HepG2 (cell line): ENCODE data around the gene KSR1. TPM values are rescaled to one million over a fixed set of nuclear protein-coding genes. Genes with fewer than 3 reads are reported as not detected.

ENCODE experiments used
- EEA1 ChIP-seq: sonication (generic); formaldehyde crosslinking; IDR thresholded peaks from 2 replicates; pipeline ENCODE4 v1.5.1; 2020; ENCODE audit warnings: mild to moderate bottlenecking, missing genetic modification reagents, borderline replicate concordance
- ESRRA ChIP-seq: sonication (generic); formaldehyde crosslinking; IDR thresholded peaks from 2 replicates; pipeline ENCODE4 v1.5.1; 2020; ENCODE audit warnings: mild to moderate bottlenecking, low read depth, missing genetic modification reagents
- HDAC2 ChIP-seq: sonication (generic); formaldehyde crosslinking; IDR thresholded peaks from 2 replicates; pipeline ENCODE4 v1.4.0; 2020; ENCODE audit warnings: missing genetic modification reagents
- HNF4A ChIP-seq: sonication (generic); formaldehyde crosslinking; IDR thresholded peaks from 2 replicates; pipeline ENCODE4 v1.4.0; 2020; ENCODE audit warnings: missing genetic modification reagents
- HNF4G ChIP-seq, 2 experiments: sonication (generic) in 1 of 2; formaldehyde crosslinking in 1 of 2; IDR thresholded peaks; 2 replicates each; pipeline versions ENCODE4 v1.4.0 to v1.6.1; 2011 to 2020; ENCODE audit warnings: borderline replicate concordance in 2 of 2, low read depth in 2 of 2, mild to moderate bottlenecking in 2 of 2, low read length in 1 of 2, missing genetic modification reagents in 1 of 2, moderate library complexity in 1 of 2
- KMT2A ChIP-seq: sonication (generic); formaldehyde crosslinking; IDR thresholded peaks from 2 replicates; pipeline ENCODE4 v1.4.0; 2020; ENCODE audit warnings: missing genetic modification reagents
- NR1H2 ChIP-seq: sonication (generic); formaldehyde crosslinking; IDR thresholded peaks from 2 replicates; pipeline ENCODE4 v1.8.1; 2022; ENCODE audit warnings: low read depth, missing genetic modification reagents, borderline replicate concordance
- RXRA ChIP-seq: sonication (generic); formaldehyde crosslinking; IDR thresholded peaks from 2 replicates; pipeline ENCODE4 v1.5.1; 2020; ENCODE audit warnings: missing genetic modification reagents
- SAP130 ChIP-seq: IDR thresholded peaks from 2 replicates; pipeline ENCODE4 v1.6.1; 2016; ENCODE audit warnings: low read depth
- SATB2 ChIP-seq: sonication (generic); formaldehyde crosslinking; IDR thresholded peaks from 2 replicates; pipeline ENCODE4 v1.5.0; 2020; ENCODE audit warnings: missing genetic modification reagents
- SOX13 ChIP-seq, 3 experiments: fragments of 450-650 bp in 1 of 3; sonication (generic) in 1 of 3; formaldehyde crosslinking in 1 of 3; IDR thresholded peaks in 2 of 3; conservative IDR thresholded peaks in 1 of 3; 2 replicates each; pipeline versions ENCODE4 v1.5.0 to v1.6.1; 2016 to 2020; ENCODE audit warnings: antibody characterized with exemption in 1 of 3, mild to moderate bottlenecking in 1 of 3, missing compliant biosample characterization in 1 of 3, missing genetic modification reagents in 1 of 3, moderate library complexity in 1 of 3
- ZFX ChIP-seq: sonication (generic); formaldehyde crosslinking; IDR thresholded peaks from 2 replicates; pipeline ENCODE4 v1.4.0; 2020; ENCODE audit warnings: mild to moderate bottlenecking, low read depth, missing genetic modification reagents, moderate library complexity
- ZNF232 ChIP-seq: sonication (generic); formaldehyde crosslinking; IDR thresholded peaks from 2 replicates; pipeline ENCODE4 v1.4.0; 2020; ENCODE audit warnings: missing genetic modification reagents, borderline replicate concordance
- ZNF263 ChIP-seq: sonication (generic); formaldehyde crosslinking; IDR thresholded peaks from 2 replicates; pipeline ENCODE4 v1.4.0; 2020; ENCODE audit warnings: missing genetic modification reagents
- ZNF292 ChIP-seq: sonication (generic); formaldehyde crosslinking; IDR thresholded peaks from 2 replicates; pipeline ENCODE4 v1.8.1; 2022; ENCODE audit warnings: mild to moderate bottlenecking, low read depth, missing genetic modification reagents, borderline replicate concordance
- ZNF331 ChIP-seq: sonication (generic); formaldehyde crosslinking; IDR thresholded peaks from 2 replicates; pipeline ENCODE4 v1.4.0; 2020; ENCODE audit warnings: missing genetic modification reagents
- polyA plus RNA-seq, 8 experiments: library from polyadenylated mRNA; depleted of rRNA in 3 of 8; stranded (reverse) in 7 of 8; unstranded in 1 of 8; fragments of >200 nt; fragmentation: Illumina TruSeq in 4 of 8; extraction: Trizol in 4 of 8; gene quantifications; 2 replicates each; pipeline versions ENCODE4 v1.2.1 to v1.2.3, GENCODE V29; 2011 to 2016; ENCODE audit warnings: low read depth in 4 of 8, missing spikeins in 1 of 8, mixed read lengths in 1 of 8; ENCODE audit not compliant: insufficient read depth in 1 of 8
- total RNA-seq, 5 experiments: library from RNA; depleted of rRNA; stranded (reverse); fragments of >200 nt; fragmentation: Illumina TruSeq; extraction: Trizol; gene quantifications; 2 replicates each; pipeline ENCODE4 v1.2.3, GENCODE V29; 2016; ENCODE audit warnings: low read depth in 1 of 5
- TF ChIP-seq, protein P1 (sequence below): IDR thresholded peaks from 2 replicates; pipeline ENCODE4 v1.6.1; 2012; ENCODE audit warnings: inconsistent platforms
- TF ChIP-seq, protein P2 (sequence below): sonication (generic); formaldehyde crosslinking; IDR thresholded peaks from 2 replicates; pipeline ENCODE4 v1.8.1; 2023; ENCODE audit warnings: mild to moderate bottlenecking, missing genetic modification reagents, borderline replicate concordance
- TF ChIP-seq, protein P3 (sequence below): sonication (generic); formaldehyde crosslinking; IDR thresholded peaks from 2 replicates; pipeline ENCODE4 v1.4.0; 2020; ENCODE audit warnings: missing genetic modification reagents, borderline replicate concordance
- TF ChIP-seq, protein P4 (sequence below): sonication (generic); formaldehyde crosslinking; IDR thresholded peaks from 2 replicates; pipeline ENCODE4 v1.4.0; 2020; ENCODE audit warnings: missing genetic modification reagents
- TF ChIP-seq, protein P5 (sequence below): sonication (generic); formaldehyde crosslinking; IDR thresholded peaks from 2 replicates; pipeline ENCODE4 v1.4.0; 2020; ENCODE audit warnings: missing genetic modification reagents

Gene KSR1
- total and polyA plus RNA-seq, 2 of the 13 experiments (the other 11 are each of a cell fraction or from before 2014, with no cell fraction given), result 10.1 to 16.6 TPM

DNA sequence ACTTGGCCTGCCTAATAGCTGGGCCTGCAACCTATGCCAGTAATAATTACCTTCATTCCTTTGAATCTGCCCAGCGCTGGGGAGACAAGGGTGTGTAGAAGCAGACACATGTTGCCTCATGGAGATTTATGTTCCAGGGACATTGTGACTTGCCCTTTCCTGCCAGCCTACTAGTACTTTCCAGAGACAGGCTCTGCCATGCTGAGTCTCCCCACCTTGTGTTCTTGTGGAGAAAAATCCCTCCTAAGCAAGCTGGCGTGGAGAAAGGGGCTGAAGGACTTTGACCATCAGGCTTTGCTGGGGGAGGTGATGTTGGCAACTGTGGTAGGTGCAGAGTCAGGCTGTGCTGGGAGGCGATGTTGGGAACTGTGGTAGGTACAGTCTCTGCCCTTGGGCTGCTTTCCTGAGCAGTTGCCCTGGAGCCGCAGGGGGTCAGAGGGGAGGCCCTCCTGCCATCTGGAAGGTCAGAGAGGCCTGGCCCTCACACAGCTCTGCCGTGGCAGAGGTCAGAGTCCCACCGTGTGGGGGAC, 4.0 kb downstream of the KSR1 start (continued):
- peak; percentile 27; the same call in 1 of the 2 replicates for TF ChIP-seq SAP130 (CRISPR knock-in tag)
- peak; percentile 29; the same call in 1 of the 2 replicates for TF ChIP-seq ZNF263
- TF ChIP-seq ESRRA (CRISPR knock-in tag), result peak; percentile 60; the same call in 1 of the 2 replicates
- no peak for TF ChIP-seq NR1H2 (CRISPR knock-in tag)
- no peak for TF ChIP-seq HNF4G (IDR thresholded peaks at IDR 0.05; ENCODE audit: borderline replicate concordance, low read depth, low read length)
- peak; percentile 71; the same call in 1 of the 2 replicates for TF ChIP-seq HNF4G (CRISPR knock-in tag; IDR thresholded peaks at IDR 0.05; ENCODE audit: borderline replicate concordance, low read depth)
- TF ChIP-seq, protein P1, sequence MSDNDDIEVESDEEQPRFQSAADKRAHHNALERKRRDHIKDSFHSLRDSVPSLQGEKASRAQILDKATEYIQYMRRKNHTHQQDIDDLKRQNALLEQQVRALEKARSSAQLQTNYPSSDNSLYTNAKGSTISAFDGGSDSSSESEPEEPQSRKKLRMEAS, result peak; percentile 54
- 0 out of 2 replicates have a peak, but pooled peaks have one; percentile 24 for TF ChIP-seq ZNF331 (CRISPR knock-in tag)
- TF ChIP-seq KMT2A (CRISPR knock-in tag), result peak; percentile 52; the same call in 1 of the 2 replicates
- TF ChIP-seq, protein P2, sequence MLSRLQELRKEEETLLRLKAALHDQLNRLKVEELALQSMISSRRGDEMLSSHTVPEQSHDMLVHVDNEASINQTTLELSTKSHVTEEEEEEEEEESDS (CRISPR knock-in tag), result no peak
- TF ChIP-seq, protein P3, sequence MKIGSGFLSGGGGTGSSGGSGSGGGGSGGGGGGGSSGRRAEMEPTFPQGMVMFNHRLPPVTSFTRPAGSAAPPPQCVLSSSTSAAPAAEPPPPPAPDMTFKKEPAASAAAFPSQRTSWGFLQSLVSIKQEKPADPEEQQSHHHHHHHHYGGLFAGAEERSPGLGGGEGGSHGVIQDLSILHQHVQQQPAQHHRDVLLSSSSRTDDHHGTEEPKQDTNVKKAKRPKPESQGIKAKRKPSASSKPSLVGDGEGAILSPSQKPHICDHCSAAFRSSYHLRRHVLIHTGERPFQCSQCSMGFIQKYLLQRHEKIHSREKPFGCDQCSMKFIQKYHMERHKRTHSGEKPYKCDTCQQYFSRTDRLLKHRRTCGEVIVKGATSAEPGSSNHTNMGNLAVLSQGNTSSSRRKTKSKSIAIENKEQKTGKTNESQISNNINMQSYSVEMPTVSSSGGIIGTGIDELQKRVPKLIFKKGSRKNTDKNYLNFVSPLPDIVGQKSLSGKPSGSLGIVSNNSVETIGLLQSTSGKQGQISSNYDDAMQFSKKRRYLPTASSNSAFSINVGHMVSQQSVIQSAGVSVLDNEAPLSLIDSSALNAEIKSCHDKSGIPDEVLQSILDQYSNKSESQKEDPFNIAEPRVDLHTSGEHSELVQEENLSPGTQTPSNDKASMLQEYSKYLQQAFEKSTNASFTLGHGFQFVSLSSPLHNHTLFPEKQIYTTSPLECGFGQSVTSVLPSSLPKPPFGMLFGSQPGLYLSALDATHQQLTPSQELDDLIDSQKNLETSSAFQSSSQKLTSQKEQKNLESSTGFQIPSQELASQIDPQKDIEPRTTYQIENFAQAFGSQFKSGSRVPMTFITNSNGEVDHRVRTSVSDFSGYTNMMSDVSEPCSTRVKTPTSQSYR (CRISPR knock-in tag), result peak; percentile 86
- TF ChIP-seq SOX13 (IDR thresholded peaks at IDR 0.05), result no peak
- TF ChIP-seq SOX13 (CRISPR knock-in tag; conservative IDR thresholded peaks at IDR 0.05 in 1 of 2, IDR thresholded peaks at IDR 0.05 in 1 of 2), result 0 out of 4 replicates have a peak, but pooled peaks of 1 of the 2 experiments have one; percentile 31
- TF ChIP-seq ZNF292 (CRISPR knock-in tag), result peak; percentile 70; the same call in 1 of the 2 replicates
- no peak for TF ChIP-seq SATB2 (CRISPR knock-in tag)
- peak; percentile 53 for TF ChIP-seq ZFX
- TF ChIP-seq HNF4A (CRISPR knock-in tag), result peak; percentile 84
- TF ChIP-seq EEA1 (CRISPR knock-in tag), result no peak
- TF ChIP-seq, protein P4, sequence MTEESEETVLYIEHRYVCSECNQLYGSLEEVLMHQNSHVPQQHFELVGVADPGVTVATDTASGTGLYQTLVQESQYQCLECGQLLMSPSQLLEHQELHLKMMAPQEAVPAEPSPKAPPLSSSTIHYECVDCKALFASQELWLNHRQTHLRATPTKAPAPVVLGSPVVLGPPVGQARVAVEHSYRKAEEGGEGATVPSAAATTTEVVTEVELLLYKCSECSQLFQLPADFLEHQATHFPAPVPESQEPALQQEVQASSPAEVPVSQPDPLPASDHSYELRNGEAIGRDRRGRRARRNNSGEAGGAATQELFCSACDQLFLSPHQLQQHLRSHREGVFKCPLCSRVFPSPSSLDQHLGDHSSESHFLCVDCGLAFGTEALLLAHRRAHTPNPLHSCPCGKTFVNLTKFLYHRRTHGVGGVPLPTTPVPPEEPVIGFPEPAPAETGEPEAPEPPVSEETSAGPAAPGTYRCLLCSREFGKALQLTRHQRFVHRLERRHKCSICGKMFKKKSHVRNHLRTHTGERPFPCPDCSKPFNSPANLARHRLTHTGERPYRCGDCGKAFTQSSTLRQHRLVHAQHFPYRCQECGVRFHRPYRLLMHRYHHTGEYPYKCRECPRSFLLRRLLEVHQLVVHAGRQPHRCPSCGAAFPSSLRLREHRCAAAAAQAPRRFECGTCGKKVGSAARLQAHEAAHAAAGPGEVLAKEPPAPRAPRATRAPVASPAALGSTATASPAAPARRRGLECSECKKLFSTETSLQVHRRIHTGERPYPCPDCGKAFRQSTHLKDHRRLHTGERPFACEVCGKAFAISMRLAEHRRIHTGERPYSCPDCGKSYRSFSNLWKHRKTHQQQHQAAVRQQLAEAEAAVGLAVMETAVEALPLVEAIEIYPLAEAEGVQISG (CRISPR knock-in tag), result 0 out of 2 replicates have a peak, but pooled peaks have one; percentile 15
- TF ChIP-seq, protein P5, sequence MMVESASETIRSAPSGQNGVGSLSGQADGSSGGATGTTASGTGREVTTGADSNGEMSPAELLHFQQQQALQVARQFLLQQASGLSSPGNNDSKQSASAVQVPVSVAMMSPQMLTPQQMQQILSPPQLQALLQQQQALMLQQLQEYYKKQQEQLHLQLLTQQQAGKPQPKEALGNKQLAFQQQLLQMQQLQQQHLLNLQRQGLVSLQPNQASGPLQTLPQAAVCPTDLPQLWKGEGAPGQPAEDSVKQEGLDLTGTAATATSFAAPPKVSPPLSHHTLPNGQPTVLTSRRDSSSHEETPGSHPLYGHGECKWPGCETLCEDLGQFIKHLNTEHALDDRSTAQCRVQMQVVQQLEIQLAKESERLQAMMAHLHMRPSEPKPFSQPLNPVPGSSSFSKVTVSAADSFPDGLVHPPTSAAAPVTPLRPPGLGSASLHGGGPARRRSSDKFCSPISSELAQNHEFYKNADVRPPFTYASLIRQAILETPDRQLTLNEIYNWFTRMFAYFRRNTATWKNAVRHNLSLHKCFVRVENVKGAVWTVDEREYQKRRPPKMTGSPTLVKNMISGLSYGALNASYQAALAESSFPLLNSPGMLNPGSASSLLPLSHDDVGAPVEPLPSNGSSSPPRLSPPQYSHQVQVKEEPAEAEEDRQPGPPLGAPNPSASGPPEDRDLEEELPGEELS (CRISPR knock-in tag), result 0 out of 2 replicates have a peak, but pooled peaks have one; percentile 14
- TF ChIP-seq ZNF232 (CRISPR knock-in tag), result no peak
- TF ChIP-seq RXRA (CRISPR knock-in tag), result peak; percentile 45; the same call in 1 of the 2 replicates
- TF ChIP-seq HDAC2 (CRISPR knock-in tag), result peak; percentile 26; the same call in 1 of the 2 replicates
